T-helper 1 cell (primary cell): Measurements from ENCODE around the gene KCNIP3.

Source experiments
- DNase-seq, 5 donors: peaks; one replicate each; pipeline ENCODE4 v3.0.0-alpha.2; 2012 to 2020

Gene KCNIP3

DNA sequence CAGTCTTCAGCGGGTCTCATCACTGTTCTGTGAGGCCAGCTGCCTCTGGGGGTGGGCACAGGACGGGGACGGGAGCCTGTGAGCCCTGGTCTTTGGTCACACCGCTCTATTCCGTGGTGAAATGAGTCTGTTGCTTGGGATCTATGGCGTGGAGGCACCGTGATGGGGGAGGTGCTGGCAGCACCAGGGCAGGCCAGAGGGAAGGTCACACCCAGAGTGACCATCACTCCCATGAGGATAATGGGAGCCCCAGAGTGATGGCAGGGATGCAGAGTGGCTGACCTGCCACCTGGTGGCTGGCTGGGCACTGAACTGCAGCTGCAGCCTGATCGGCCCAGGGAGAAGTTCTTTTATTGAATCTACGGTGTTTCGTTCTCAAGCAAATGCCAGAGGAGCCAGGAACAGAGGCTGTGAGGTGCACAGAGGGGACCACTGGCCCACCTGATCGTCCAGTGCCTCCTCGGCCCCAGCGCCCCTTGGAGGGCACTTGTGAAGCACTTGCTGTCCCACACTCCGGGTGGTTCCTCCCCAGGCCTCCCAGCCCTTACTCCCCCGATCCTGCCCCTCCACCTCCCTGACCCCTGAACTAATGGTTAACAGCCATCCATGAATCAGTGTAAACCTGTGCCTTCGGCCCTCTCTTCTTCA is 17.9 kb downstream of the KCNIP3 start:
- DNase-seq: no peak

DNA sequence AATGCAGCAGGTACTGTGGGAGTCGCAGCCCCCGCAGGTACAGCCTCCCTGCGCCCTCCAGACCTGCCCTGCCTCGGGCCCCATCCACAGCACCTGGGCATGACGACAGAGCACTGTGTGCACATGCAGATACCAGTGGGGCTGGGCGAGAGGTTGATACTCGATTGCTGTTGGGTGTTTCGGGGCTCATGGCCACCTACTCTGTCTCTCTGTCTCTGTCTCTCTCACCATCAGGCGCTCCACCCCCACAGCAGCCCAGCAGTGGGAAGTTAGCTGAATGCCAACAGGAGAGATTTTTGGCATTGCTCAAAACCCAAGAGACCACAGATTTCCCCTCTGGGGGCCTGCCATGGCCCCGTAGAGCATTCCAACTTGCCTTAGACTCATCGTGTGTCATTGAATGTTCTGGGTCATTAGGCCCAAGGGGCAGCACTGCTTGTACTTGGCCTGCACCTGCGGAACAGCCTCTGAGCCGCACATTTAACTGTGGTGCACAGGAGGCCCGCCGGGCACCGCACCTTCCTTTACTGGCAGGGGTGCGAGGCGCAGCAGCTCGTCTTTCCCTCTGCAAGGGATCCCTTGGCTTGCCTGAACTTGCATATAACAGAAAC is 18.8 kb downstream of the KCNIP3 start:
- DNase-seq: no peak

DNA sequence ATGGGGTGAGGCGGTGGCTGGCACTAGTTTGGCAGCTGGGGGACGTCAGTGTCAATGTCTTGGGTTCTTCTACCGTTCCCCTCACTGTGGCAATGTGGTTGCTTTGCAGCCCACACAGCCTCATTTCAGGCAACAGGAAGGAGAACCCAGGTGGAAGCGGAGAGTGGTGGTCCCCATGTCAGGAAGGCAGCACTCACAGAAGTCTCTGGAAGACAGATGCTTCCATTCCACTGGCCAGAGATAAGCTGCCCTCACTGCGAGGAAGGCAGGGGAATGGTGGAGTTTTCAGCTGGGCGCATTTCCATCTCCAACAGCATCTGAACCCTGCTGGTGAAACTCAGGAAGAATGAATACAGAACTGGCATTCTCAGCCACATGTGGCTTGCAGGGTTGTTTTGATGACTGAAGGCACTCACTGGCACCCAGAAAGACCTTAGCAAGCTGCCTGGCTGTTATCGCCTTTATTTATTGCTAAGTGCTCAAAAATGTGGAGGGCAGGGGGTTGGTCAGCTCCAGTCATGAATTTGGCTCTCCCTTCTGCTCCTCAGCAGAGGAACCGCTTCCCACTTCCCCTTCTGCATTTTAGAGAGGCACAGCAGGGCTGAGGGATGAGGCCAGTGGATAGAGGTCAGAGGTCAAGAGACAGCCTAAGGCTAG is 19.4 kb downstream of the KCNIP3 start:
- no peak for DNase-seq

DNA sequence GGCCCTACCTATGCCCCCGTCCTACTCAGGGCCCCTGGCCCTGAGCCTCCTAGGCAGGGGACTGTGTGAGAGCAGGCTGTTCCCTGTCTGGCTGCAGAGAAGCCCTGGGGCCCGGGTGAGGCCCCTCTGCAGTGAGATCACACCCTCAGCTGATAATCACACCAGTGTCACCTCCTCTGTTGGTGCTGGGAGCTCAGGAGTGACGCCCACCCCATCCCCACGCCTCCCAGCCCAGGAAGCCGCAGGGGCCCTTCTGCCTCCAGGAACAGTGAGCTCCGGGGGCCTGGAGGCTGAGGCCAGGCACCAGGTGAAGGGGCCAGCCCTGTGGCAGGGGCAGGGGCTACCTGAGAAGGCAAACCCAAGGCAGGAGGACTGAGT is 20.0 kb downstream of the KCNIP3 start:
- DNase-seq: no peak

DNA sequence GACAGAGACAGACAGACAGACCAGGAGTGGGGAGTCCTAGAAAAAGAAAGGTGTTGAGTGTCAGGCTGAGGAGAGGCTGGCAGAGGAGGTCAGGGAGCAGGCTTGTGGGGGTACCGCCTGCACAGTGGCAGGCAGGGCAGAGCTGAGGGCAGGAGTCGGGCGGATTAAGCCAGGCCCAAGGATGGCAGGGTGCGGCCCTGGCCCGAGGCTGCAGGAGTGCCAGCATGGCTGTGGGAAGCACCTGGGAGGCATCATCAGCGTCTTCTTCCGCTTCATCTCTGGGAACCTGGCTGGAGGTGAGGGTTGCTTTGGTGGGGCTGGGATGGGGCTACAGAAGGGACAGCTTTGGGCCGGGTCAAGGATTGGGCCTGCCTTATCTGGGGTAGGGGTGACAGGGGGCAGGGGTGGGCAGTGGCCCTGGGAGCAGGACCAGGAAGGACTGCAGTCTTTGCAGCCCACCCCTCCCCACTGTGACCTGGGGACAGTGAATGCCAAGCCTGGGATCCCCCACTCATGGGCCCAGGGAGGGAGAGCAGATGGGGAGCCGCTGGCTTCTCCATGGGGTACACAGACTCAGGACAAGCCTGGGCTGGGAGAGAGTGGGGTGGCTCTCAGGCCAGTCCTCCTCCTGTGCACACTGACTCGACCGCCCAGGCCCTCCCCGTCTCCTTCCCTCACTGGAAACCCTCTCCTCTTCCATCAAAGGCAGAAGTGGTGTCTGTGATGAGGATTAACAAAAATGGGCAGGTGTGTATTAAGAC is 20.7 kb downstream of the KCNIP3 start:
- no peak for DNase-seq

DNA sequence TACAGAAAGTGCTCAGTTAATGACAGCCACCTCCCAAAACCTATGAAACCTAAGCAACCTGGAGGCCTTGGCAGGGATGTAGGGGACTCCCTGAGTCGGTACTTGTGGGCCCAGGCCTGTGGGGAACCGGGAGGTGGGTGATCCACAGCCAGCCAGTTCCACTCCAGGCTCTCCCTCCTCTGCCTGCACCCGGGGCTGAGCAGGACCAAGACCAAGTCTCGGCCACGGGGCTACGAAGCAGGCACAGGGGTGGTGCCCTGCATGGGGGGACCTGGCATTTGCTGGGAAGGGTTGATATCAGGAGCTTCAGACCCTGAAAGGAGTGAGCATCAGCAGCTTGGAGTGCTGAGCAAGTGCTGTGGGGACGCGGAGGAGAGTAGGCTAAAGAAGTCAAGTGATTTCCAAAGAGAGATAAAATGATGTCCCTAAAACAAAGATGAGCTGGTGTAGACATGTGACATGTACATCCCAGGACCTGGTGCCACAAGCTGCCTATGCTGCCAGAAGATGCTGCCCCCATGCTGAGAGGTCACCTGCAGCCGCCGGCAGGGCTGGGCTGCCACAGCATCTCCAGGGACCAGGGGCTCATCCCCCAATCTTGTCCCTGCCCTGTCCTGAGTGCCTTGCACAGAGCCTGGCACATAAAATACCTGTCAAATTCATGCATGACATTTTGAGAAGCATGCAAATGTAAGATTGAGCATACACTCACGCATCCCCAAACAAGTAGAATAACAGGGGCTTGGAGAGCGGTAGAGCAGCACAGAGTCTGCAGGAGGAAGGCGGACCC is 21.5 kb downstream of the KCNIP3 start:
- no peak for DNase-seq

DNA sequence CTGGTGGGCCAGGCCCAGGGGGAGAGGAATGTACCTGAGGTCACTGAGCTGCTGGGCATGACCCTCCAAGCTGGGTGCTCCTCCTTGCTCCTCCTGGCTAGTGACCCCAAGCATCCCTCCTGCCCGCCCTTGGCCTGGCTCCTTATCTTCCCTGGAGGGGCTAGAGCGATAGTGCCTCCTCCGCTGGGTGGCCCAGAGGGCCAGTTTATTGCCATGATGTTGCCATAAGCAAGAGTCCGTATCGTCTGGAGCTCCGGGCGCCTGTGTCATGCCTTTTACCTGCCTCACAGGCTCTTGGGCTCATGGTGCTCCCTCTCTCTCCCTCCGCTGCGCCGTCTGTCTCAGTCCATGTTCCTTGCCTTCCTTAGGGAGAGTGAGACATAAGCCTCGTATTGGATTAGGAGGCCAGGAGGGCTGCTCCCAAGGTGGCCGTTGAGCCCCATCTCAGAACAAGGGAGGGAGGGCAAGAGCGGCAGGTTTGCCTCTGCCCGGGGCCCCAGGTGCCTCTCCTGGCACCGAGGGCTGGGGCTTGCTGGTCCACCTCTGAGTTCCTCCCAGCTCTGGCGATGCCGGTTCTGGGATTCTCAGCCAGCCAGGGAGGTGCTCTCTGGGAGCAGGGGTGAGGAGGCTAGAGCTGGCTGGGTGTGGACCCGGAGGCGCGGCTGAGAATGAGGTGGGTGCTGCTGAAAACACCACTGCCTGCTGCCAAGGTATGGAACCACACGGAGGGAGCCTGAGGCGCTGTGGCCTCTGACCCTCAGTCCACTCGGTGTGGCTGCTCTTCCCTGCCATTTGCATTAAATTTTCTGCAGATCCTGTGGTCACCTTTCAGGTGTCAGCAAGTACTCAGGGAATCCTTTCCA is 22.6 kb downstream of the KCNIP3 start:
- DNase-seq: no peak

DNA sequence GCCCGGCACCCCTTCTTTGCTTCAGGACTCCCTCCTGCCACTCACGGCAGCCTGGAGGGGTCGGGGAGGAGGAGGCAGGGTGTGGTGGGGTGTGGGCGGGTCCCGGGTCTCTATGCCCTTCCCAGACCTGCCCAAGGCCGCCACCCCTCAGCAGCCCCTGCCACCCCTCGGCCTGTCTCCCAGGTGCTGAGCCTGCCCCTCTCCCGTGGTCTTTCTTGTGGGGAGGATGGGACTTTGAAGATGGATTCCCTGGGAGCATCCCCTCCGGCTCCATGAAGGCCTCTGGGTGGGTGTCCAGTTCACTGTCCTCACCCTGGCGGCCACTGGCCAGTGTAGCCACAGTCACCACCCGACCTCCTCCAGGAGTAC is 23.2 kb downstream of the KCNIP3 start:
- DNase-seq: no peak

DNA sequence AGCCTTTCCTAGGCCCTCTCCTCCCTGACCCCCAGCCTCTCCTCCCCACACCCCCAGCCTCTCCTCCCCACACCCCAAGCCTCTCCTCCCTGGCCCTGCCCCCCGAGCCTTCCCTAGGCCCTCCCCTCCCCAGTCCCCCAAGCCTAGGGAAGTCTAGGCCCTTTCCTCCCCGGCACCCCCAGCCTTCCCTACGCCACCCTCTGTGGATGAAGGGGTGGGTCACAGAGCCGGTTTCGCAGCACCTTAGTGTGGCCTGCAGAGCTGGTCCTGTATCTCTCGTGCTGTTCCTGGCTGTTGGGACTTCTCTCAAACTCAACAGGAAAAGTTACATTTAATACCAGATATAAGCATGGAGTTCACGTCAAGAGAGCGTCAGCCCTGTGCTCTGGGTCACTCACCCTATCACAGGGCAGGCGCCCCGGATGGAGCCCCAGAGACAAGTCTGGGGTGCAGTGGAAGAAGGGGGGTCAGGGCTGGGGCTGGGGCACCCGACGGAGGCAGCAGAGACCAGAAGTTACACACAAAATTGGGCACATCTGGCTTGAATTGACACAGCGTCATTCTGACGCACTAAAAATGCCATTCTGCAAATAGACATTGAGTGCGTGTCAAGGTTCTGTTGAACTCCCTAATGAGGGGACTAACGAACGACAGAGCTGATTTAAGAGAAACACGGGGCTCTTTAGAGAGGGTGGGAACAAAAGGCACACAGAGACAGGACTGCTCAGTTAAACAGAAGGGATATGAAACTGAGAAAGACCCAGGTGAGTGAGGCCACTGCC is 24.0 kb downstream of the KCNIP3 start:
- no peak for DNase-seq

DNA sequence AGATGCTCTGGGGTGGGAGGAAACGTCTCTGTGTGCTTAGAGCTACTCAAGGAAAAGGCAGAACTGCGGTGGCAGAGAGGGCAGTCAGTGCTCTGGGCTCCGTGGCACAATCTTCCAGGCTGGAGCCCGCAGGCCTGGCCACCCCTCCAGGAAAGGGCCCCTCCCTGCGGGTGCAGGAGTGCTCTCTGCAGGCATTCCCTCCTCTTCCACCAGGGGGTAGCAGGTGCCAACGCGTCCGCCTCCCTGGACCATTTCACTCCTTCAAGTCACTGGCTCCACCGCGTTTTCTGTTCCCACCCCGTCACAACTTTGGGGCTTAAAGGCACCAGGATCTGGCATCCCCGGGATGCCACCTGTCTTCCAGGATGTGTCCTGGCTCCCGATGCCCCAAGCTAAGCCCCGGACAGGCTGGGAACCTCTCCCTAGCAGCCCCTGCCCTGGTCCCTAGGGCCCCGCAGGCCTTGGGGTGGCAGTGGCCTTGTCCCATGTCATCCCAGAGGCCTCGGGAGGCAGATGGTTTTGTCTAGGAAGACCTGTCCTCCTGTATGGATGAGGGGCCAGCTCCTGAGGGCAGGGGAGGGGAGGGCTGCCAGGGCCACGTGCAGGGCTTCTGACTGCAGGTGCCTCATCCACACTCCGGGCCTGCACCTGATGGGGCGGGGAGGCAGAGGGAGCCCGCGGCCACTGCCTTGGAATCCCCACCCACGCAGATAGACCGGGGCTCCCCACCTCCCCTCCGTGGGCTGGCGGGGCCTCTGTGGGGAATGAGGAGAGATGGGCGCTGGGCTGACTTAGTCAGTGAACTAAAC is 26.4 kb downstream of the KCNIP3 start:
- DNase-seq: no peak

DNA sequence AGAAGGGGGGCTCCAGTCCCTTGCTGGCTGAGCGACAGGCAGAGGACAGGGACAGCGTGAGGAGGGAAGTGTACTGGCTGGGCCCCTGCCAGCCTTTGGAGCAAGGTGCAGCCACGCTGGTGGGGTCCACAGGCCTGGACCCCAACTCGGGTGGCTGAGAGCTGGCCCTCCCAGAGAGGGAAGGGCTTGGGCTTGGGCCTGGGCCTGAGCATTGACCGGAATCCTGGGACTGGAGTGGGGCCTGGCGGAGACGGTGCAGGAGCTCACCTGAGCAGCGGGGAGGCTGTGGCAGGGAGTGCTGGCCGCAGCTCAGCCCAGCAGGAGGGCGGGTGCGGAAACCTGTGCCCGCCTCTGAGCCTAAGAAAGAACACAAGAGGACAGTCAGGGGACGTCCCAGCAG is 27.9 kb downstream of the KCNIP3 start:
- no peak for DNase-seq

DNA sequence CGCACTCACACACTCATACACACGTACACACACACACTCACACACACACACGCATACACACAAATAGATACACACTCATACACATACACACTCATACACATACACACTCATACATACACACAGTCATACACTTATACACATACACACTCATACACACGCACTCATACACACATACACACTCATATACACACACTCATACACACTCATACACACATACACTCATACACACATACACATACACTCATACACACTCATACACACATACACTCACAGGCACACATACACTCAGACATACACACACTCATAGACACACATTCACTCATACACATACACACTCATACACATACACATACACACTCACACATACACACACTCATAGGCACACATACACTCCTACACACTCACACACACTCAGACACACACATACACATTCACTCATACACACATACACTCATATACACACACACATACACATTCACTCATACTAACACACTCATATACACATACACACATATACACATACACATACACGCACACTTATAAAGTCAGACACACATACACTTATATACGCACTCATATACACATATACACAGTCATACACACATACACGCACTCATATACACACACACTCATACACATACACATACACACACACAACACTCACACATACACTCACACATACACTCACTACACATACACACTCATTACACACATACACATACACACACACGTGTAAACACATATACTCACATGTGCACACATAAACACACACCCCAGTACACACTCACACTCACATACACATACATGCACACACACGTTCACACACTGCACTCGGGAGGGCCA is 28.7 kb downstream of the KCNIP3 start:
- DNase-seq: no peak

DNA sequence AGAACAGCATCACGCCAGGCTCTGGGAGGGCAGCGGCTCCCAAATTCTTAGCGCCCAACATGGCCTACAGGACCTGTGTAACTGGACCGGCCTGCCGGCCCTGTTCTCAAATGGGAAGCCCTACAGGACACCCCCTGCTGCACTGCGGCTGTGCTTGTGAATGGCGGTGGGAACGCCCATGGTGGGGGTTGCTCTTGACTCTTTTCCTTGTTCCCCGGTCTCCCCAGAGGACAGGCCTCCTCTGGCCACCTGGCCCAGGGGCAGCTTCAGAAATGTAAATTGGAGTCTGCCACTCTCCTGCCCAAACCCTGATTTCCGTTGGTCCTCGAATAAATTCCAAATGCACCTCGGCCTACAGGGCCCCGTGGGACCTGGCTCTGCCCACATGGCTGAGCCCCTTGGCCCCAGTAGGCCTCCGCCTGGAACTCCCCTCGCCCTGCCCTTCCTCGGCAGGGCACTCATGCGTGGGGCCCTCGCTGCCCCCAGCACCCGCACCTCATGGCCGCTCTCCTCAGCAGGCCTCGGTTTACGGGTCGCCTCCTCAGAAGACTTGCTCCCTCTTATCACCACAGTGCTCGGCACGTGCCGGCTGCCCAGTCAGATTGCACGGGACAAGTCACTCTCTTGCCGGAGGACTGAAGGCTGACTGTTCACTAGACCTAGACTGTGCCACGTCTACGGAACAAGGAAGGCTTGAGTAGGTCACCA is 29.4 kb downstream of the KCNIP3 start:
- DNase-seq: no peak

DNA sequence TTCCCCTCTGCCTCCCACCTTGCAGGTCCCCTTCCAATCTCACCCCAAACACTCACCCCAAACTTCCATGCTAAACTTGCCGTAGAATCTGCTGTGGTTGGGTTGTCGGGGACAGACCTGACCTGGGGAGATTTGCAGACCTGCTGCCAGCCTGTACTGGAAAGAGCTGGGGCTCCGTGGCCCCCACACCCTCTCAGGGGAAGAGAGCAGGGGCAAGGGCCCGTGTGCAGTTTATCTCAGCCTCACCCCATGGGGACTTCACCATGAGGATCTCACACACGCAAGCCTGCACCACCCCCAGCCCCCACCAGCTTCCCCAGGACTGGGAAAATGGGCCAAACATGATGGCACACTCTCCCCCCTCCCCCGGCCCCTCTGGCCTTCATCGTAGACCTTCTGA is 30.7 kb downstream of the KCNIP3 start:
- DNase-seq: no peak

DNA sequence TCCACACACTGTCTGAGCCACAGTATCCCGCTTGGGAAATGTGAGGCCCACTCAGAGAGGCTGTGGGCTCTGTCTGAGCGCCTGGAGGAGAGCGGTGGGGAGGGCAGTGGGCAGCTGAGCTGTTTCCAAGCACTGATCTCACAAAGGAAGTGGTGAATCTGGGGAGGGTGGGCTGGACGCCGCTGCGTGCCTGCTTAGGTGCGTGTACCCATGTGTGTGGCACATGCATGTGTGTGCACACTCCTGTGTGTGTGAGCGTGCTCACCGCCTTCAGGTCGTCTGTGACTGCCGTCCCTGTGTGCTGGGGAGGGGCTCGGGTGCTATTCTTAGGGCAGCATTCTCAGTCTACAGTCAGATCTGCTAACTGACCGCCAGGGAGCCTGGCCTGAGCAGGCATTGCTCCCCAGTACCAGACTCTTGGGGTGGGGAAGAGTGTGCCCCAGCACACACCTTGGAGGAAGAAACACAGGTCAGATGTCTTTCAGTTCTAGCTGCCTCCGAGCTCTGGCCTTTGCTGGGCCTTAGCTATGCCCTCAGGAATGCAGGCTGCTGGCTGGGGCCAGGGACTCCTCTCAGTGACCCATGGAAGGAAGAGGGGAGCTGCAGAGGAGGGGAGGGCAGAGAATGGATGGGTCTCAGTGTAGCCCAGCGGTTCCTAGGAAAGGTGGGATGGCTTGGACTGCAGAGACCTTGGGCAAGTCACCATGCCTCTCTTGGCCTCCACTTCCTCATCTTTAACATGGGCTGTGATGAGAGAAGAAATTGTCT is 31.4 kb downstream of the KCNIP3 start:
- DNase-seq: no peak

DNA sequence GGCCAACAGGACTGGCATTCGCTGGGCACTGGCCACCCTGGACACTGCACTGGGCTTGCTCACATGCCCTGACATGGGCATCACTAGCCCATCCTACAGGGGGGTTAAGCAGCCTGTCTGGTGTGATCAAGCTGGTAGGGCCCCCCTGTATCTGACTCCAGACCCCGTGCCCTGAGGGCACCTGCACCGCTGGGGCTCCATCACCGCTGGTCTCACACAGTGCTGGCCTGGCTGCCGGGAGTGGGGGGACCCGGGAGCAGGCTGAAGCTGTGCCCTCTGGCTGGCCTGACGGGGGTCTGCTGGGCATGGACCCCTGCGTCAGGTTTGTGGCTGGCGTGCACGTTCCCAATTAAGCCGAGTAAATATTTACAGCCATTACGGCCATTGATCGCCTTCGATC is 32.3 kb downstream of the KCNIP3 start:
- no peak for DNase-seq

DNA sequence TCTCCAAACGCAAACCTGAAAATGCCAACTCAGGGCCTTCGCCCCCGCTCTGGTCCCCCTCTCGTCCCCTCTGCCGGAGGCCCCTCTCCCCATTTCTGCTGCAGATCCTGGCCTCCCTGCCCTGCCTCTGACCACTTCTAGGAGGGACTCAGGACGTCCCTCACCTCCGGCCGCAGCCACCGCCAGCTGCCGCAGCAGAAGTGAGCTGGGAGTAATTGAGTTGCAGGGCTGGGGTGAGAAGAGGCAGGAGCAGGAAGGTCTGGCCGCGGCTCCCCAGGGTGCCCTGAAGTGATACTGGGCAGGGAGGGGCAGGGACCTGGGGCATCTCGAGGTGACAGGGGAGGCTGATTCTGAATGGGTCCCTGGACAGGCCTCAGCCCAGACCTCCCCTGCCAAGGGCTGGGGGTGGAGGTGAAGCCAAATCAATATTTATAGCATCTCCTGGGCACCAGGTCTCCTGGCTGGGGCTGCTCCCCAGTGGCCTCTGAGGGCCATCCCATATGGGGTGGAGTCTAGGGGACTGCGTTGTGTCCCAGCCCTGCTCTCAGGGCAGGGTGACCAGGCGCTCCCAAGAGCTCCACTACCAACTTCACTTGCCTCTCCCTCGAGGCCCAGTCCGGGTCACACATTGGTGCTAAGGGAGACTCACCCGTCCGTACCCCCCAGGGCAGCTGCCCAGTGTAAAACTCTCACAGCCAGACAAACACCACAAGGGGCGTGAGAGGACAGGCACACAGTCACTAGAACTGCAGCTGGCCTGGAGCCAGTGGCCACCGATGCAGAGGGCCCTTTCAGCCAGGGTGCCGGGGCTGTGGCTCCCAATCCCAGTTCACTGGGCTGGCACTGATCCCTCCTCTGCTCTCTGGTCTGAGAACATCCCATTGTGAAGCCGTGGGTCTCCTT is 33.0 kb downstream of the KCNIP3 start:
- DNase-seq: no peak
